ENCODE measurements around the gene YWHAG. TPM values are rescaled to one million over a fixed set of nuclear protein-coding genes. Genes with fewer than 3 reads are reported as not detected.

The YWHAG gene
- total RNA-seq, 1 experiment from 2014 or later = 241 TPM

DNA sequence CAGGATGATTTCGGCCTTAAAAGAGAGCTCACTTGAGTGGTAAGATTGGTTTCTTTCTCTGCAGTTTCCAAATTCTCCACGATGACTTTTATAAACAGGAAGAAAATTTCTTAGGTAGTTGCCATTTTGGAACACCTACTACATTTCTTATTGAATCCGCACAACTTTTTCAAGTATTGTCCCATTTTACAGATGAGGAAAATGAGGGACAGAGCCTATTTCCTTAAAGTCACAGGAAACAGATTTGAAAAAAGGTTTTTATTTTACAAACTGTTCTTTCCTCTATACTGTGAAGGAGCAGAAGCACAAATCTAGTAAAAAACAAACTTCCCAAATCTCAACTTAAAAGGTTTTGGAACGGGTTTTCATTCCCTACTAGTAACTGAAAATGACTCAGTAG lies 2.7 kb downstream of the YWHAG start:
- Histone ChIP-seq H3K56ac (ENCODE audit: insufficient read length, low read depth, low read length) (no peak overlapping the region), H2BK15ac (ENCODE audit: low read depth, low read length) (no peak overlapping the region), H4K8ac (replicated peaks; ENCODE audit: insufficient read length, low read depth, low read length) (no peak overlapping the region), H4K20me1 (ENCODE audit: control insufficient read depth, insufficient read depth, insufficient read length) (no peaks in the 10 kb centered on the region), H3K18ac (ENCODE audit: insufficient read length, low read depth, low read length) (no peak overlapping the region), H2BK120ac (ENCODE audit: low read depth, low read length, poor library complexity, severe bottlenecking) (no peak overlapping the region), H3K23me2 (ENCODE audit: insufficient read length, low read depth, low read length, poor library complexity, severe bottlenecking) (peaks cover 8% of the 10 kb centered on the region), H2BK12ac (ENCODE audit: insufficient read length, low read depth, low read length) (no peak overlapping the region), H3K27me3 (ENCODE audit: insufficient read depth, low read length) (no peaks in the 10 kb centered on the region), H3K4me1 (ENCODE audit: insufficient read depth, low read length) (peaks cover 5% of the 10 kb centered on the region; the same call in 1 of the 2 replicates), H3K23ac (ENCODE audit: insufficient read length, low read depth, low read length) (no peak overlapping the region), H3K4me2 (ENCODE audit: insufficient read depth, insufficient read length, low read length) (no peak overlapping the region), H2AK5ac (ENCODE audit: insufficient read length, low read length) (no peak overlapping the region), H3K9me3 (ENCODE audit: control insufficient read depth, low read depth, low read length) (no peaks in the 10 kb centered on the region), H2BK20ac (ENCODE audit: low read depth, low read length, poor library complexity, severe bottlenecking) (no peak overlapping the region), H3K14ac (ENCODE audit: insufficient read depth, low read length) (no peak overlapping the region), H3T11ph (ENCODE audit: low read length) (no peak overlapping the region), H3K79me1 (ENCODE audit: insufficient read depth, low read depth, low read length, poor library complexity, severe bottlenecking) (no peaks in the 10 kb centered on the region), H4K91ac (ENCODE audit: insufficient read length, low read depth, low read length) (no peak overlapping the region), H3K79me2 (ENCODE audit: insufficient read depth, low read length) (peaks cover 68% of the 10 kb centered on the region), H4K5ac (ENCODE audit: insufficient read length, low read depth, low read length) (no peak overlapping the region), H3K27ac (ENCODE audit: insufficient read length, low read depth, low read length) (no peak overlapping the region), H2AFZ (ENCODE audit: low read length) (no peak overlapping the region), H3K9ac (ENCODE audit: extremely low read depth, insufficient read length, low read length) (no peak overlapping the region), H3K4ac (ENCODE audit: low read depth, low read length) (no peak overlapping the region), H2BK5ac (ENCODE audit: insufficient read length, low read length) (no peak overlapping the region)
- H3K4me3 Mint-ChIP-seq = peak overlapping the region; percentile 29 to 59
- no CpG with 5 or more reads among the region's 4 CpGs for WGBS (ENCODE audit: extremely low coverage, insufficient read length, low lambda C conversion rate)
- TF ChIP-seq, protein P1, sequence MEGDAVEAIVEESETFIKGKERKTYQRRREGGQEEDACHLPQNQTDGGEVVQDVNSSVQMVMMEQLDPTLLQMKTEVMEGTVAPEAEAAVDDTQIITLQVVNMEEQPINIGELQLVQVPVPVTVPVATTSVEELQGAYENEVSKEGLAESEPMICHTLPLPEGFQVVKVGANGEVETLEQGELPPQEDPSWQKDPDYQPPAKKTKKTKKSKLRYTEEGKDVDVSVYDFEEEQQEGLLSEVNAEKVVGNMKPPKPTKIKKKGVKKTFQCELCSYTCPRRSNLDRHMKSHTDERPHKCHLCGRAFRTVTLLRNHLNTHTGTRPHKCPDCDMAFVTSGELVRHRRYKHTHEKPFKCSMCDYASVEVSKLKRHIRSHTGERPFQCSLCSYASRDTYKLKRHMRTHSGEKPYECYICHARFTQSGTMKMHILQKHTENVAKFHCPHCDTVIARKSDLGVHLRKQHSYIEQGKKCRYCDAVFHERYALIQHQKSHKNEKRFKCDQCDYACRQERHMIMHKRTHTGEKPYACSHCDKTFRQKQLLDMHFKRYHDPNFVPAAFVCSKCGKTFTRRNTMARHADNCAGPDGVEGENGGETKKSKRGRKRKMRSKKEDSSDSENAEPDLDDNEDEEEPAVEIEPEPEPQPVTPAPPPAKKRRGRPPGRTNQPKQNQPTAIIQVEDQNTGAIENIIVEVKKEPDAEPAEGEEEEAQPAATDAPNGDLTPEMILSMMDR (conservative IDR thresholded peaks at IDR 0.05) = no peak
- peaks cover 44 to 50% of the 10 kb centered on the region in 2 experiments for H3K4me1 Mint-ChIP-seq
- no peaks in the 10 kb centered on the region for H3K27me3 Mint-ChIP-seq (ENCODE audit: low read depth)
- H3K36me3 Mint-ChIP-seq (ENCODE audit: insufficient read depth in 1 of 3, low read depth in 3 of 3) = peaks cover 53 to 66% (median 63%) of the 10 kb centered on the region in 3 experiments
- DNase-seq = no peak
- peaks cover 0 to 4% of the 10 kb centered on the region in 2 experiments; a peak in 4 of 5 replicates for H3K9me3 Mint-ChIP-seq
- peak overlapping the region in 2 of 3 experiments; percentile 2 to 32; a peak in 2 of 7 replicates for H3K27ac Mint-ChIP-seq
